SK-N-SH (cell line): Measurements from ENCODE around the gene ABCB7. TPM values are rescaled to one million over a fixed set of nuclear protein-coding genes. Genes with fewer than 3 reads are reported as not detected.

Experiments
- CTCF ChIA-PET: fragments of 300-600, 350-600 bp; formaldehyde crosslinking; extraction: SDS; loops from one replicate; lab custom pipeline; 2021; lab: Yijun Ruan, JAX
- POLR2A ChIA-PET: fragments of 350-600 bp; sonication (Branson Sonifier 250); formaldehyde crosslinking; extraction: SDS; loops from one replicate; lab custom pipeline; 2020; ENCODE audit warnings: antibody characterized with exemption, inconsistent platforms; lab: Yijun Ruan, JAX
- DNase-seq: peaks from one replicate; pipeline ENCODE4 v3.0.0; 2012
- H2AFZ ChIP-seq: fragments of 200-600 bp; sonication (generic); 2 replicates; pipeline ENCODE4 v1.8.1; 2016; ENCODE audit warnings: antibody characterized with exemption, mild to moderate bottlenecking, low read depth
- H3F3A ChIP-seq: fragments of 200-600 bp; sonication (generic); replicated peaks from 2 replicates; pipeline ENCODE3; 2016; ENCODE audit warnings: antibody characterized with exemption, mild to moderate bottlenecking; ENCODE audit not compliant: insufficient read depth
- H3K27ac ChIP-seq, 2 experiments: fragments of 200-500 bp in 1 of 2; fragments of 200-600 bp in 1 of 2; sonication (Bioruptor generic) in 1 of 2; sonication (generic), shearing (Covaris generic) in 1 of 2; 2 replicates each; pipeline versions ENCODE4 v1.5.1 to v1.6.1; 2014 to 2016; ENCODE audit warnings: low read depth in 2 of 2, inconsistent platforms in 1 of 2, low read length in 1 of 2, mild to moderate bottlenecking in 1 of 2, mixed read lengths in 1 of 2
- H3K27me3 ChIP-seq: fragments of 200-600 bp; sonication (generic), shearing (Covaris generic); 2 replicates; pipeline ENCODE4 v1.6.1; 2016; ENCODE audit warnings: mixed run types; ENCODE audit not compliant: insufficient read depth
- H3K36me3 ChIP-seq, 2 experiments: fragments of 200-500 bp in 1 of 2; fragments of 200-600 bp in 1 of 2; sonication (Bioruptor generic) in 1 of 2; sonication (generic) in 1 of 2; replicated peaks in 1 of 2; 2 replicates each; pipeline versions ENCODE3 to v1.5.1; 2014 to 2016; ENCODE audit warnings: low read length in 1 of 2, mild to moderate bottlenecking in 1 of 2; ENCODE audit not compliant: insufficient read depth in 2 of 2, control insufficient read depth in 1 of 2
- H3K4me1 ChIP-seq, 2 experiments: fragments of 200-500 bp in 1 of 2; fragments of 200-600 bp in 1 of 2; sonication (Bioruptor generic) in 1 of 2; sonication (generic), shearing (Covaris generic) in 1 of 2; 2 replicates each; pipeline versions ENCODE4 v1.5.1 to v1.6.1; 2014 to 2016; ENCODE audit warnings: low read depth in 1 of 2, low read length in 1 of 2, mixed run types in 1 of 2; ENCODE audit not compliant: insufficient read depth in 2 of 2, control insufficient read depth in 1 of 2
- H3K4me2 ChIP-seq: fragments of 200-600 bp; sonication (generic), shearing (Covaris generic); 2 replicates; pipeline ENCODE4 v1.6.1; 2017; ENCODE audit warnings: mixed run types
- H3K4me3 ChIP-seq, 2 experiments: fragments of 200-500 bp in 1 of 2; fragments of 200-600 bp in 1 of 2; sonication (Bioruptor generic) in 1 of 2; sonication (generic), shearing (Covaris generic) in 1 of 2; 2 replicates each; pipeline versions ENCODE4 v1.5.1 to v1.8.1; 2014 to 2016; ENCODE audit warnings: low read depth in 2 of 2, inconsistent platforms in 1 of 2, low read length in 1 of 2, mild to moderate bottlenecking in 1 of 2, mixed read lengths in 1 of 2, moderate library complexity in 1 of 2
- H3K79me2 ChIP-seq: fragments of 200-600 bp; sonication (generic); 2 replicates; pipeline ENCODE4 v1.8.1; 2017; ENCODE audit warnings: mild to moderate bottlenecking; ENCODE audit not compliant: insufficient read depth
- H3K9ac ChIP-seq: fragments of 200-600 bp; sonication (generic); 2 replicates; pipeline ENCODE4 v1.6.1; 2017; ENCODE audit warnings: mixed run types
- H3K9me2 ChIP-seq: fragments of 200-600 bp; sonication (generic); 2 replicates; pipeline ENCODE4 v1.6.1; 2017; ENCODE audit warnings: mixed run types
- H3K9me3 ChIP-seq: fragments of 200-600 bp; sonication (generic); 2 replicates; pipeline ENCODE4 v1.6.1; 2017; ENCODE audit warnings: mixed run types, mild to moderate bottlenecking, moderate library complexity
- H4K20me1 ChIP-seq: fragments of 200-600 bp; sonication (generic); 2 replicates; pipeline ENCODE4 v1.6.1; 2017; ENCODE audit warnings: mild to moderate bottlenecking, mixed run types; ENCODE audit not compliant: insufficient read depth
- EP300 ChIP-seq, 2 experiments: IDR thresholded peaks; 2 replicates each; pipeline versions ENCODE4 v1.4.0 to v1.6.1; 2012; ENCODE audit warnings: borderline replicate concordance in 1 of 2, low read depth in 1 of 2, low read length in 1 of 2
- EZH2phosphoT487 ChIP-seq: fragments of 200-600 bp; sonication (generic); IDR thresholded peaks from 2 replicates; pipeline ENCODE4 v1.6.1; 2017; ENCODE audit warnings: low read depth, mixed run types, mild to moderate bottlenecking, antibody characterized with exemption, moderate library complexity, borderline replicate concordance
- FOSL2 ChIP-seq: IDR thresholded peaks from 2 replicates; pipeline ENCODE4 v1.4.0; 2012; ENCODE audit warnings: low read depth, mild to moderate bottlenecking, moderate library complexity, borderline replicate concordance
- JUND ChIP-seq: IDR thresholded peaks from 2 replicates; pipeline ENCODE4 v1.4.0; 2012
- MEF2A ChIP-seq: IDR thresholded peaks from 2 replicates; pipeline ENCODE4 v1.4.0; 2012; ENCODE audit warnings: low read depth, borderline replicate concordance
- MXI1 ChIP-seq: IDR thresholded peaks from 2 replicates; pipeline ENCODE4 v1.6.1; 2012; ENCODE audit warnings: mild to moderate bottlenecking, low read depth, low read length, improper control_type of control experiment
- NFIC ChIP-seq: IDR thresholded peaks from 2 replicates; pipeline ENCODE4 v1.4.0; 2012; ENCODE audit warnings: borderline replicate concordance
- POLR2AphosphoS5 ChIP-seq: IDR thresholded peaks from 2 replicates; pipeline ENCODE4 v1.6.1; 2012; ENCODE audit warnings: low read depth, low read length
- RAD21 ChIP-seq: IDR thresholded peaks from 2 replicates; pipeline ENCODE4 v1.6.1; 2012; ENCODE audit warnings: mild to moderate bottlenecking, low read length
- RXRA ChIP-seq: IDR thresholded peaks from 2 replicates; pipeline ENCODE4 v1.4.0; 2012; ENCODE audit warnings: low read depth, mild to moderate bottlenecking, borderline replicate concordance
- SMC3 ChIP-seq: IDR thresholded peaks from 2 replicates; pipeline ENCODE4 v1.6.1; 2012; ENCODE audit warnings: low read depth, low read length, improper control_type of control experiment
- TAF1 ChIP-seq: IDR thresholded peaks from 2 replicates; pipeline ENCODE4 v1.6.1; 2012; ENCODE audit warnings: low read depth, mild to moderate bottlenecking, low read length, moderate library complexity, borderline replicate concordance
- TCF12 ChIP-seq: IDR thresholded peaks from 2 replicates; pipeline ENCODE4 v1.4.0; 2012
- TEAD4 ChIP-seq: IDR thresholded peaks from 2 replicates; pipeline ENCODE4 v1.4.0; 2012; ENCODE audit warnings: mild to moderate bottlenecking, borderline replicate concordance; ENCODE audit not compliant: insufficient read depth
- YY1 ChIP-seq: IDR thresholded peaks from 2 replicates; pipeline ENCODE4 v1.4.0; 2012; ENCODE audit warnings: low read depth, mild to moderate bottlenecking
- WGBS: methylation state at CpG from one replicate; pipeline ENCODE4 v1.1.6; 2017; ENCODE audit warnings: low lambda C conversion rate; 5-methylcytosine and 5-hydroxymethylcytosine counted together
- polyA plus RNA-seq, 3 experiments: library from polyadenylated mRNA; depleted of rRNA; stranded (reverse); fragments of >200 nt; gene quantifications; 2 replicates each; pipeline ENCODE4 v1.2.3, GENCODE V29; 2012
- TF ChIP-seq, protein P1 (sequence below): IDR thresholded peaks from 2 replicates; pipeline ENCODE4 v1.4.0; 2012; ENCODE audit warnings: low read depth, borderline replicate concordance
- TF ChIP-seq, protein P2 (sequence below): fragments of 150-350 bp; IDR thresholded peaks from 2 replicates; pipeline ENCODE4 v1.6.1; 2016; ENCODE audit warnings: mild to moderate bottlenecking, low read depth, low read length
- TF ChIP-seq, protein P3 (sequence below): IDR thresholded peaks from 2 replicates; pipeline ENCODE4 v1.4.0; 2012; ENCODE audit warnings: low read depth, borderline replicate concordance
- TF ChIP-seq, protein P4 (sequence below): IDR thresholded peaks from 2 replicates; pipeline ENCODE4 v1.6.1; 2012; ENCODE audit warnings: mild to moderate bottlenecking, low read depth, low read length, moderate library complexity
- TF ChIP-seq, protein P5 (sequence below): fragments of 150-350 bp; IDR thresholded peaks from 2 replicates; pipeline ENCODE4 v1.6.1; 2017; ENCODE audit warnings: antibody characterized with exemption, low read length, low read depth, borderline replicate concordance

The ABCB7 gene
- polyA plus RNA-seq, 1 of the 3 experiments (the other 2 are of a cell fraction) = 20.4 TPM

DNA sequence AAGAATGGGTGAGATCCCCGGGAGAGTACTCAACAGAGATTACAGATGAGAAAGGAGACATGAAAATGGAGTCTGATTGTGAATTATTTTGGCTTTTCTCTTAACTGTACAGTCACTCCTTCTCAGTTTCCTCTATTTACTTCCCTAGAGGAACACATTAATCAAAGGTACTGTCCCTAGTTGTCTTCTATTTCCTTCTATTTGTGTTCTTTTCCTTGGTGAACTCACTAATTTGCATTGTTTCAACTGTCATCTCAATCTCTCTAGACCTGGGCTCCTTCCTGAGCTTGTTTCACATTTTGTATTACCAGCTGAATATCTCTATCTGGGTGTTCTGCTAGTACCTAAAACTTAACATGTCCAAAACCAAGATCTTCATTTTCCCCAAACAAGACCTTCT is 59.8 kb downstream of the ABCB7 start:
- H3K36me3 ChIP-seq = no peaks in the 10 kb centered on the region

More for the DNA sequence above, 59.8 kb downstream of the ABCB7 start:
- CTCF ChIA-PET = no interaction called here
- TF ChIP-seq, protein P1, sequence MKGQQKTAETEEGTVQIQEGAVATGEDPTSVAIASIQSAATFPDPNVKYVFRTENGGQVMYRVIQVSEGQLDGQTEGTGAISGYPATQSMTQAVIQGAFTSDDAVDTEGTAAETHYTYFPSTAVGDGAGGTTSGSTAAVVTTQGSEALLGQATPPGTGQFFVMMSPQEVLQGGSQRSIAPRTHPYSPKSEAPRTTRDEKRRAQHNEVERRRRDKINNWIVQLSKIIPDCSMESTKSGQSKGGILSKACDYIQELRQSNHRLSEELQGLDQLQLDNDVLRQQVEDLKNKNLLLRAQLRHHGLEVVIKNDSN = no peak
- TF ChIP-seq SMC3 (no peak), EZH2phosphoT487 (no peak), TAF1 (no peak), EP300 (IDR thresholded peaks at IDR 0.05; ENCODE audit: borderline replicate concordance in 1 of 2, low read depth in 1 of 2, low read length in 1 of 2) (no peak), RXRA (no peak), TCF12 (no peak), RAD21 (no peak), TEAD4 (no peak), JUND (no peak), NFIC (no peak), MEF2A (no peak), FOSL2 (no peak), MXI1 (no peak), YY1 (no peak), POLR2AphosphoS5 (no peak)
- TF ChIP-seq, protein P2, sequence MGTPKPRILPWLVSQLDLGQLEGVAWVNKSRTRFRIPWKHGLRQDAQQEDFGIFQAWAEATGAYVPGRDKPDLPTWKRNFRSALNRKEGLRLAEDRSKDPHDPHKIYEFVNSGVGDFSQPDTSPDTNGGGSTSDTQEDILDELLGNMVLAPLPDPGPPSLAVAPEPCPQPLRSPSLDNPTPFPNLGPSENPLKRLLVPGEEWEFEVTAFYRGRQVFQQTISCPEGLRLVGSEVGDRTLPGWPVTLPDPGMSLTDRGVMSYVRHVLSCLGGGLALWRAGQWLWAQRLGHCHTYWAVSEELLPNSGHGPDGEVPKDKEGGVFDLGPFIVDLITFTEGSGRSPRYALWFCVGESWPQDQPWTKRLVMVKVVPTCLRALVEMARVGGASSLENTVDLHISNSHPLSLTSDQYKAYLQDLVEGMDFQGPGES = no peak
- TF ChIP-seq, protein P3, sequence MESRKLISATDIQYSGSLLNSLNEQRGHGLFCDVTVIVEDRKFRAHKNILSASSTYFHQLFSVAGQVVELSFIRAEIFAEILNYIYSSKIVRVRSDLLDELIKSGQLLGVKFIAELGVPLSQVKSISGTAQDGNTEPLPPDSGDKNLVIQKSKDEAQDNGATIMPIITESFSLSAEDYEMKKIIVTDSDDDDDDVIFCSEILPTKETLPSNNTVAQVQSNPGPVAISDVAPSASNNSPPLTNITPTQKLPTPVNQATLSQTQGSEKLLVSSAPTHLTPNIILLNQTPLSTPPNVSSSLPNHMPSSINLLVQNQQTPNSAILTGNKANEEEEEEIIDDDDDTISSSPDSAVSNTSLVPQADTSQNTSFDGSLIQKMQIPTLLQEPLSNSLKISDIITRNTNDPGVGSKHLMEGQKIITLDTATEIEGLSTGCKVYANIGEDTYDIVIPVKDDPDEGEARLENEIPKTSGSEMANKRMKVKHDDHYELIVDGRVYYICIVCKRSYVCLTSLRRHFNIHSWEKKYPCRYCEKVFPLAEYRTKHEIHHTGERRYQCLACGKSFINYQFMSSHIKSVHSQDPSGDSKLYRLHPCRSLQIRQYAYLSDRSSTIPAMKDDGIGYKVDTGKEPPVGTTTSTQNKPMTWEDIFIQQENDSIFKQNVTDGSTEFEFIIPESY = no peak
- TF ChIP-seq, protein P4, sequence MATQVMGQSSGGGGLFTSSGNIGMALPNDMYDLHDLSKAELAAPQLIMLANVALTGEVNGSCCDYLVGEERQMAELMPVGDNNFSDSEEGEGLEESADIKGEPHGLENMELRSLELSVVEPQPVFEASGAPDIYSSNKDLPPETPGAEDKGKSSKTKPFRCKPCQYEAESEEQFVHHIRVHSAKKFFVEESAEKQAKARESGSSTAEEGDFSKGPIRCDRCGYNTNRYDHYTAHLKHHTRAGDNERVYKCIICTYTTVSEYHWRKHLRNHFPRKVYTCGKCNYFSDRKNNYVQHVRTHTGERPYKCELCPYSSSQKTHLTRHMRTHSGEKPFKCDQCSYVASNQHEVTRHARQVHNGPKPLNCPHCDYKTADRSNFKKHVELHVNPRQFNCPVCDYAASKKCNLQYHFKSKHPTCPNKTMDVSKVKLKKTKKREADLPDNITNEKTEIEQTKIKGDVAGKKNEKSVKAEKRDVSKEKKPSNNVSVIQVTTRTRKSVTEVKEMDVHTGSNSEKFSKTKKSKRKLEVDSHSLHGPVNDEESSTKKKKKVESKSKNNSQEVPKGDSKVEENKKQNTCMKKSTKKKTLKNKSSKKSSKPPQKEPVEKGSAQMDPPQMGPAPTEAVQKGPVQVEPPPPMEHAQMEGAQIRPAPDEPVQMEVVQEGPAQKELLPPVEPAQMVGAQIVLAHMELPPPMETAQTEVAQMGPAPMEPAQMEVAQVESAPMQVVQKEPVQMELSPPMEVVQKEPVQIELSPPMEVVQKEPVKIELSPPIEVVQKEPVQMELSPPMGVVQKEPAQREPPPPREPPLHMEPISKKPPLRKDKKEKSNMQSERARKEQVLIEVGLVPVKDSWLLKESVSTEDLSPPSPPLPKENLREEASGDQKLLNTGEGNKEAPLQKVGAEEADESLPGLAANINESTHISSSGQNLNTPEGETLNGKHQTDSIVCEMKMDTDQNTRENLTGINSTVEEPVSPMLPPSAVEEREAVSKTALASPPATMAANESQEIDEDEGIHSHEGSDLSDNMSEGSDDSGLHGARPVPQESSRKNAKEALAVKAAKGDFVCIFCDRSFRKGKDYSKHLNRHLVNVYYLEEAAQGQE = no peak
- TF ChIP-seq, protein P5, sequence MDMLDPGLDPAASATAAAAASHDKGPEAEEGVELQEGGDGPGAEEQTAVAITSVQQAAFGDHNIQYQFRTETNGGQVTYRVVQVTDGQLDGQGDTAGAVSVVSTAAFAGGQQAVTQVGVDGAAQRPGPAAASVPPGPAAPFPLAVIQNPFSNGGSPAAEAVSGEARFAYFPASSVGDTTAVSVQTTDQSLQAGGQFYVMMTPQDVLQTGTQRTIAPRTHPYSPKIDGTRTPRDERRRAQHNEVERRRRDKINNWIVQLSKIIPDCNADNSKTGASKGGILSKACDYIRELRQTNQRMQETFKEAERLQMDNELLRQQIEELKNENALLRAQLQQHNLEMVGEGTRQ = no peak
- TF ChIP-seq, all 33 proteins: peak for 0
- Histone ChIP-seq H3K9me2 (no peaks in the 10 kb centered on the region), H3F3A (no peaks in the 10 kb centered on the region), H3K4me1 (no peaks in the 10 kb centered on the region), H3K4me2 (no peak overlapping the region), H3K79me2 (no peaks in the 10 kb centered on the region; the same call in 1 of the 2 replicates), H3K9me3 (no peaks in the 10 kb centered on the region), H3K9ac (no peak overlapping the region), H4K20me1 (no peaks in the 10 kb centered on the region), H2AFZ (no peak overlapping the region), H3K27me3 (no peaks in the 10 kb centered on the region), H3K27ac (no peak overlapping the region), H3K4me3 (no peak overlapping the region)
- POLR2A ChIA-PET = no interaction called here
- 88% methylated on average over 1 of the region's 1 CpG for WGBS
- no peak for DNase-seq
